OCI-LY1 (cell line): ENCODE results near the gene FBXO3.

Source experiments
- H2AFZ ChIP-seq: fragments of 200-600 bp; sonication (generic), shearing (Covaris generic); 2 replicates; pipeline ENCODE4 v1.6.0; 2014; ENCODE audit warnings: antibody characterized with exemption, mild to moderate bottlenecking, low read length
- H3F3A ChIP-seq: fragments of 200-600 bp; sonication (generic), shearing (Covaris generic); 2 replicates; pipeline ENCODE4 v1.6.0; 2014; ENCODE audit warnings: mild to moderate bottlenecking, antibody characterized with exemption, low read length, moderate library complexity; ENCODE audit not compliant: insufficient read depth
- H3K27ac ChIP-seq: fragments of 200-600 bp; sonication (generic); 2 replicates; pipeline ENCODE4 v1.5.1; 2014; ENCODE audit warnings: low read length, mixed run types, mild to moderate bottlenecking, low read depth; ENCODE audit not compliant: poor library complexity, severe bottlenecking
- H3K27me3 ChIP-seq: fragments of 200-600 bp; sonication (generic); 2 replicates; pipeline ENCODE4 v1.6.0; 2014; ENCODE audit warnings: antibody characterized with exemption, mild to moderate bottlenecking, low read length, moderate library complexity; ENCODE audit not compliant: insufficient read depth
- H3K36me3 ChIP-seq: fragments of 200-600 bp; sonication (generic); 2 replicates; pipeline ENCODE4 v1.6.1; 2014; ENCODE audit warnings: mild to moderate bottlenecking, antibody characterized with exemption, low read length, moderate library complexity, mixed read lengths; ENCODE audit not compliant: insufficient read depth
- H3K4me1 ChIP-seq: fragments of 200-600 bp; sonication (generic); 2 replicates; pipeline ENCODE4 v1.5.1; 2014; ENCODE audit warnings: mild to moderate bottlenecking, low read length, moderate library complexity; ENCODE audit not compliant: insufficient read depth, severe bottlenecking
- H3K4me2 ChIP-seq: fragments of 200-600 bp; sonication (generic), shearing (Covaris generic); 2 replicates; pipeline ENCODE4 v1.6.1; 2014; ENCODE audit warnings: low read length
- H3K4me3 ChIP-seq: fragments of 200-600 bp; sonication (generic); 2 replicates; pipeline ENCODE4 v1.5.1; 2014; ENCODE audit warnings: low read length, low read depth, mild to moderate bottlenecking, mixed read lengths; ENCODE audit not compliant: poor library complexity, severe bottlenecking
- H3K79me2 ChIP-seq: fragments of 200-600 bp; shearing (Covaris generic); 2 replicates; pipeline ENCODE4 v1.6.1; 2016; ENCODE audit warnings: mixed run types, low read length, mixed read lengths; ENCODE audit not compliant: insufficient read depth
- H3K9ac ChIP-seq: fragments of 200-600 bp; sonication (generic), shearing (Covaris generic); 2 replicates; pipeline ENCODE4 v1.6.1; 2014; ENCODE audit warnings: mild to moderate bottlenecking, low read length, mixed read lengths
- H3K9me2 ChIP-seq: fragments of 200-600 bp; sonication (generic), shearing (Covaris generic); 2 replicates; pipeline ENCODE4 v1.6.1; 2014; ENCODE audit warnings: low read depth, mild to moderate bottlenecking, low read length, mixed read lengths
- H3K9me3 ChIP-seq: fragments of 200-600 bp; shearing (Covaris generic); 2 replicates; pipeline ENCODE4 v1.6.1; 2014; ENCODE audit warnings: low read length, mixed read lengths
- H4K20me1 ChIP-seq: fragments of 200-600 bp; sonication (generic), shearing (Covaris generic); 2 replicates; pipeline ENCODE4 v1.6.0; 2016; ENCODE audit warnings: mild to moderate bottlenecking, low read length; ENCODE audit not compliant: insufficient read depth
- EZH2 ChIP-seq: fragments of 200-600 bp; sonication (generic), shearing (Covaris generic); IDR thresholded peaks from 2 replicates; pipeline ENCODE4 v1.8.0; 2017; ENCODE audit warnings: borderline replicate concordance, mixed run types, mild to moderate bottlenecking, antibody characterized with exemption, low read length, moderate library complexity, mixed read lengths
- TF ChIP-seq, protein P1 (sequence below): fragments of 200-600 bp; sonication (generic), shearing (Covaris generic); IDR thresholded peaks from 2 replicates; pipeline ENCODE4 v1.5.1; 2017; ENCODE audit warnings: mild to moderate bottlenecking, antibody characterized with exemption, low read length, moderate library complexity, mixed read lengths

FBXO3 gene

DNA sequence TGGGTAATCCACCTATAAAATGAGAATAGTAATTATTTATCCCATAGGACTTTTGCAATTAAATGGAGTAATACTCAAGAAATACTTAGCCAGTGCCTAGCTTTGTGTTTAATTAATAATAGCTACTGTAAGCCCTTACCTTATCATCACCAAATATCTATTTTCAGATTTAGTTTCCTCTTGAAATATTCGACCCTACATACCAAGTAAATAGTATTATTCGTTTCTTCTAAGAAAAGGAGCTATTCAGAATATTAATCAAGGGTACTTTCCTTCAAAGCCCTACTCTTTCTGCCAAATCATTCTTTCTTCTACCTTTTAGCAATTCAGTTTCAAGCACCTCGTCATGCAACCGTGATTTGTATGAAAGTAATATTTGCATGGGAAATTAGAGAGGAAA lies 6.7 kb downstream of the FBXO3 start:
- peaks cover 54% of the 10 kb centered on the region for H3K36me3 ChIP-seq
- no peak overlapping the region for H3K4me3 ChIP-seq
- H3K4me1 ChIP-seq = peaks cover 14% of the 10 kb centered on the region
- TF ChIP-seq EZH2 = no peak
- TF ChIP-seq, protein P1, sequence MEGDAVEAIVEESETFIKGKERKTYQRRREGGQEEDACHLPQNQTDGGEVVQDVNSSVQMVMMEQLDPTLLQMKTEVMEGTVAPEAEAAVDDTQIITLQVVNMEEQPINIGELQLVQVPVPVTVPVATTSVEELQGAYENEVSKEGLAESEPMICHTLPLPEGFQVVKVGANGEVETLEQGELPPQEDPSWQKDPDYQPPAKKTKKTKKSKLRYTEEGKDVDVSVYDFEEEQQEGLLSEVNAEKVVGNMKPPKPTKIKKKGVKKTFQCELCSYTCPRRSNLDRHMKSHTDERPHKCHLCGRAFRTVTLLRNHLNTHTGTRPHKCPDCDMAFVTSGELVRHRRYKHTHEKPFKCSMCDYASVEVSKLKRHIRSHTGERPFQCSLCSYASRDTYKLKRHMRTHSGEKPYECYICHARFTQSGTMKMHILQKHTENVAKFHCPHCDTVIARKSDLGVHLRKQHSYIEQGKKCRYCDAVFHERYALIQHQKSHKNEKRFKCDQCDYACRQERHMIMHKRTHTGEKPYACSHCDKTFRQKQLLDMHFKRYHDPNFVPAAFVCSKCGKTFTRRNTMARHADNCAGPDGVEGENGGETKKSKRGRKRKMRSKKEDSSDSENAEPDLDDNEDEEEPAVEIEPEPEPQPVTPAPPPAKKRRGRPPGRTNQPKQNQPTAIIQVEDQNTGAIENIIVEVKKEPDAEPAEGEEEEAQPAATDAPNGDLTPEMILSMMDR = no peak
- no peak overlapping the region for H3K27ac ChIP-seq
- H3F3A ChIP-seq = no peaks in the 10 kb centered on the region
- no peaks in the 10 kb centered on the region for H3K9me3 ChIP-seq
- H3K9me2 ChIP-seq = no peaks in the 10 kb centered on the region
- no peaks in the 10 kb centered on the region for H3K27me3 ChIP-seq
- H3K9ac ChIP-seq = no peak overlapping the region
- H4K20me1 ChIP-seq = no peaks in the 10 kb centered on the region
- no peaks in the 10 kb centered on the region for H3K79me2 ChIP-seq
- no peak overlapping the region for H3K4me2 ChIP-seq
- no peak overlapping the region for H2AFZ ChIP-seq

DNA sequence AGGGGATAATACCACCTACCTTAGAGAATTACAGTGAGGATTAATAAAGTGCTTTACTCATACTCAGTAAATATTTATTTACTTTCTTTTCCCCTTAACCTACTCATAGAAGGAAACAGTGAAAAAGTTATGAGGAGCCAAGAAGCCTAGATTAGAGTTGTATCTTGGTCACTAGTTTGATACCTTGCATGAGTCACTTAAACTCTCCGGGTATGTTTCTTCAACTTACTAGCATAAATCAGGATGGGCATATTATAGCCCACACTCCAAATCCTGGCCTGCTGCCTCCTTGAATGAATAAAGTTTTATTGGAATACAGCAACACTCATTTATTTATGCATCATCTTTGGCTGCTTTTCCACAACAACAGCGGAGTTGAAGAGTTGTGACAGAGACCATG lies 8.2 kb downstream of the FBXO3 start:
- Histone ChIP-seq H3K79me2 (no peaks in the 10 kb centered on the region), H3K9me2 (no peaks in the 10 kb centered on the region), H2AFZ (no peak overlapping the region), H3K27ac (no peak overlapping the region), H3K4me2 (no peak overlapping the region), H3K36me3 (peaks cover 63% of the 10 kb centered on the region), H3K4me3 (no peak overlapping the region), H3K9ac (no peak overlapping the region), H3F3A (no peaks in the 10 kb centered on the region), H3K4me1 (no peaks in the 10 kb centered on the region), H3K9me3 (no peaks in the 10 kb centered on the region), H4K20me1 (no peaks in the 10 kb centered on the region), H3K27me3 (no peaks in the 10 kb centered on the region)
- TF ChIP-seq EZH2 = no peak
- TF ChIP-seq, protein P1 = no peak

DNA sequence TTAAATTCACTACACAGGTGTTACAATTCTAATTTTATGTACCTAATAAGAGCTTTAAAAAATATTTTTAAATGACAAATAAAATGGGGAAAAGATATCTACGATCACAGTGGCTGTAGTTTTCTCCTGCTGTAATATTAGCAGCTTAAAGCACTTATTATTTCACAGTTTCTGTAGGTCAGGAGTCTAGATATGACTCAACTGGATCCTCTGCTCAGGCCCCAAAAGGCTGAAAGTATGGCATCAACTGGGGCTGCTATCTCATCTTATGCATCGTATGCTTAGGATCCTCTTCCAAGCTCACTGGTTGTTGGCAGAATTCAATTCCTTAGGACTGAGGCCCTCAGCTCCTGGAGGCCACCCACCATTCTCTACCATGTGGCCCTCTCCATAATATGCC lies 12.8 kb downstream of the FBXO3 start:
- Histone ChIP-seq H3K9me2 (no peaks in the 10 kb centered on the region), H3K27ac (no peak overlapping the region), H2AFZ (no peak overlapping the region), H3K4me3 (no peak overlapping the region), H3F3A (no peaks in the 10 kb centered on the region), H3K9me3 (no peaks in the 10 kb centered on the region; the same call in 1 of the 2 replicates), H4K20me1 (no peaks in the 10 kb centered on the region), H3K9ac (no peak overlapping the region), H3K4me1 (no peaks in the 10 kb centered on the region), H3K36me3 (peaks cover 71% of the 10 kb centered on the region), H3K79me2 (no peaks in the 10 kb centered on the region), H3K27me3 (no peaks in the 10 kb centered on the region), H3K4me2 (no peak overlapping the region)
- TF ChIP-seq, protein P1 = no peak
- TF ChIP-seq EZH2 = no peak
